ENCODE results near the gene STK31. TPM values are rescaled to one million over a fixed set of nuclear protein-coding genes. Genes with fewer than 3 reads are reported as not detected.

STK31 gene
- total and polyA plus RNA-seq, 4 donors: 0.03 to 0.59 (median 0.18) TPM

DNA sequence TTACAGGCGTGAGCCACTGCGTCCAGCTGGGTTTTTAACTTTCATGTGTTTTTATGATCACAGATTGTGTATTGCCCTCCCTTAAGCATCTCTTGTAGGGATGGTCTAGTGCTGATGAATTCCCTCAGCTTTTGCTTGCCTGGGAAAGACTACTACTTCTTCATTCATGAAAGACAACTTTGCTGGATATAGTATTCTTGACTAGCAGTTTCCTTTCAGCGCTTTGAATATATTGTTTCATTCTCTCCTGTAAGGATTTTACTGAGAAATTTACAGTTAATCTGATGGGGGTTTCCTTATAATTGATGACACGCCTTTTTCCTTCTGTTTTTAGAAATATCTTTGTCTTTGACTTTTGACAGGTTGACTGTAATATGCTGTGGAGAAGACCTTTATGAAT is 33.2 kb downstream of the STK31 start (continued):
- TF ChIP-seq, protein P1, sequence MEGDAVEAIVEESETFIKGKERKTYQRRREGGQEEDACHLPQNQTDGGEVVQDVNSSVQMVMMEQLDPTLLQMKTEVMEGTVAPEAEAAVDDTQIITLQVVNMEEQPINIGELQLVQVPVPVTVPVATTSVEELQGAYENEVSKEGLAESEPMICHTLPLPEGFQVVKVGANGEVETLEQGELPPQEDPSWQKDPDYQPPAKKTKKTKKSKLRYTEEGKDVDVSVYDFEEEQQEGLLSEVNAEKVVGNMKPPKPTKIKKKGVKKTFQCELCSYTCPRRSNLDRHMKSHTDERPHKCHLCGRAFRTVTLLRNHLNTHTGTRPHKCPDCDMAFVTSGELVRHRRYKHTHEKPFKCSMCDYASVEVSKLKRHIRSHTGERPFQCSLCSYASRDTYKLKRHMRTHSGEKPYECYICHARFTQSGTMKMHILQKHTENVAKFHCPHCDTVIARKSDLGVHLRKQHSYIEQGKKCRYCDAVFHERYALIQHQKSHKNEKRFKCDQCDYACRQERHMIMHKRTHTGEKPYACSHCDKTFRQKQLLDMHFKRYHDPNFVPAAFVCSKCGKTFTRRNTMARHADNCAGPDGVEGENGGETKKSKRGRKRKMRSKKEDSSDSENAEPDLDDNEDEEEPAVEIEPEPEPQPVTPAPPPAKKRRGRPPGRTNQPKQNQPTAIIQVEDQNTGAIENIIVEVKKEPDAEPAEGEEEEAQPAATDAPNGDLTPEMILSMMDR (IDR thresholded peaks at IDR 0.05; ENCODE audit: low read depth, low read length, missing input control): no peak

- no peaks in the 10 kb centered on the region for H3K36me3 ChIP-seq (ENCODE audit: control insufficient read depth in 4 of 4, insufficient read depth in 3 of 4, low read depth in 1 of 4, low read length in 3 of 4)
- no peak overlapping the region for H3K4me3 ChIP-seq (ENCODE audit: low read depth in 1 of 3, low read length in 3 of 3)
- H3K9ac ChIP-seq (ENCODE audit: low read depth in 1 of 2, low read length in 2 of 2): no peak overlapping the region
- DNase-seq (ENCODE audit: low spot score): no peak
- 93% methylated on average over 1 of the region's 1 CpG for WGBS
- TF ChIP-seq JUND (IDR thresholded peaks at IDR 0.05) (no peak), GABPA (IDR thresholded peaks at IDR 0.05 in 1 of 2, conservative IDR thresholded peaks at IDR 0.05 in 1 of 2) (no peak), FOXA2 (IDR thresholded peaks at IDR 0.05) (no peak), HNF4A (conservative IDR thresholded peaks at IDR 0.05) (no peak), NR2F2 (IDR thresholded peaks at IDR 0.05) (no peak)
- TF ChIP-seq, protein P1 (IDR thresholded peaks at IDR 0.05; ENCODE audit: low read depth, low read length, missing input control): no peak
- TF ChIP-seq, protein P2, sequence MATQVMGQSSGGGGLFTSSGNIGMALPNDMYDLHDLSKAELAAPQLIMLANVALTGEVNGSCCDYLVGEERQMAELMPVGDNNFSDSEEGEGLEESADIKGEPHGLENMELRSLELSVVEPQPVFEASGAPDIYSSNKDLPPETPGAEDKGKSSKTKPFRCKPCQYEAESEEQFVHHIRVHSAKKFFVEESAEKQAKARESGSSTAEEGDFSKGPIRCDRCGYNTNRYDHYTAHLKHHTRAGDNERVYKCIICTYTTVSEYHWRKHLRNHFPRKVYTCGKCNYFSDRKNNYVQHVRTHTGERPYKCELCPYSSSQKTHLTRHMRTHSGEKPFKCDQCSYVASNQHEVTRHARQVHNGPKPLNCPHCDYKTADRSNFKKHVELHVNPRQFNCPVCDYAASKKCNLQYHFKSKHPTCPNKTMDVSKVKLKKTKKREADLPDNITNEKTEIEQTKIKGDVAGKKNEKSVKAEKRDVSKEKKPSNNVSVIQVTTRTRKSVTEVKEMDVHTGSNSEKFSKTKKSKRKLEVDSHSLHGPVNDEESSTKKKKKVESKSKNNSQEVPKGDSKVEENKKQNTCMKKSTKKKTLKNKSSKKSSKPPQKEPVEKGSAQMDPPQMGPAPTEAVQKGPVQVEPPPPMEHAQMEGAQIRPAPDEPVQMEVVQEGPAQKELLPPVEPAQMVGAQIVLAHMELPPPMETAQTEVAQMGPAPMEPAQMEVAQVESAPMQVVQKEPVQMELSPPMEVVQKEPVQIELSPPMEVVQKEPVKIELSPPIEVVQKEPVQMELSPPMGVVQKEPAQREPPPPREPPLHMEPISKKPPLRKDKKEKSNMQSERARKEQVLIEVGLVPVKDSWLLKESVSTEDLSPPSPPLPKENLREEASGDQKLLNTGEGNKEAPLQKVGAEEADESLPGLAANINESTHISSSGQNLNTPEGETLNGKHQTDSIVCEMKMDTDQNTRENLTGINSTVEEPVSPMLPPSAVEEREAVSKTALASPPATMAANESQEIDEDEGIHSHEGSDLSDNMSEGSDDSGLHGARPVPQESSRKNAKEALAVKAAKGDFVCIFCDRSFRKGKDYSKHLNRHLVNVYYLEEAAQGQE (IDR thresholded peaks at IDR 0.05): no peak
- H3K27ac ChIP-seq (ENCODE audit: low read depth in 1 of 2, low read length in 2 of 2): no peak overlapping the region
- peaks cover 0 to 7% (median 4%) of the 10 kb centered on the region in 4 donors for H3K9me3 ChIP-seq (ENCODE audit: control insufficient read depth in 4 of 4, low read length in 3 of 4)
- H3K27me3 ChIP-seq (ENCODE audit: control insufficient read depth in 4 of 4, insufficient read depth in 4 of 4, low read length in 3 of 4): no peaks in the 10 kb centered on the region
- no peaks in the 10 kb centered on the region for H3K4me1 ChIP-seq (ENCODE audit: control insufficient read depth in 4 of 4, insufficient read depth in 4 of 4, low read length in 3 of 4)
Measured at GRCh38 chr7:23746629-23747028, 36.6 kb downstream of the STK31 start.

DNA sequence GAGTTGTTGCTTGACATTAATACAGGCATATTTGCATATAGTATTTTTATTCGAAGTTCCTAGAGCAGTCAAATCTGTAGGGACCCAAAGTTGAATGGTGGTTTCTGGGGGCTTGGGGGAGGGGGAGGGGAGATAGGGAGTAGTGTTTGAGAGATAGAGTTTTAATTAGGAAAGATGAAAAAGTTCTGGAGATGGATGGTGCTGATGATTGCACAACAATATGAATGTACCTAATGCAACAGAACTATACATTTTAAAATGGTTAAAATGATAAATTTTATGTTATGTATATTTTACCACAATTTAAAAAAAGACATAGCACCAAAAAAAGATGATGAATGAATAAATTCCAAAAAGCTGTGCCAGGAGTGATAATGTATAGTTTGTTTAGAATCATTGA is 41.8 kb downstream of the STK31 start:
- no peak for TF ChIP-seq EGR1 (IDR thresholded peaks at IDR 0.05; ENCODE audit: low read depth in 2 of 2)
- TF ChIP-seq HNF4G (IDR thresholded peaks at IDR 0.05): no peak
- TF ChIP-seq, protein P1 (IDR thresholded peaks at IDR 0.05; ENCODE audit: low read depth, low read length, missing input control): no peak
- TF ChIP-seq RXRA (IDR thresholded peaks at IDR 0.05): no peak
- Histone ChIP-seq H3K27ac (ENCODE audit: low read depth in 1 of 2, low read length in 2 of 2) (no peak overlapping the region), H3K9me3 (ENCODE audit: control insufficient read depth in 4 of 4, low read length in 3 of 4) (no peaks in the 10 kb centered on the region), H3K27me3 (ENCODE audit: control insufficient read depth in 4 of 4, insufficient read depth in 4 of 4, low read length in 3 of 4) (no peaks in the 10 kb centered on the region), H3K36me3 (ENCODE audit: control insufficient read depth in 4 of 4, insufficient read depth in 3 of 4, low read depth in 1 of 4, low read length in 3 of 4) (no peaks in the 10 kb centered on the region), H3K4me1 (ENCODE audit: control insufficient read depth in 4 of 4, insufficient read depth in 4 of 4, low read length in 3 of 4) (no peaks in the 10 kb centered on the region), H3K9ac (ENCODE audit: low read depth in 1 of 2, low read length in 2 of 2) (no peak overlapping the region), H3K4me3 (ENCODE audit: low read depth in 1 of 3, low read length in 3 of 3) (no peak overlapping the region)
- 78% methylated on average over 1 of the region's 1 CpG for WGBS
- no peak for DNase-seq (ENCODE audit: low spot score)
